Vagina (tissue), 2 donors: ENCODE results near the gene DMD.

ENCODE experiments used
- CTCF ChIP-seq, 3 experiments: fragments of 450-650 bp in 2 of 3; fragments of 200-600 bp in 1 of 3; sonication (generic) in 1 of 3; IDR thresholded peaks; one replicate each; pipeline ENCODE4 v1.5.1; 2017 to 2019; ENCODE audit warnings: antibody characterized with exemption in 3 of 3, mild to moderate bottlenecking in 2 of 3, moderate library complexity in 2 of 3
- POLR2A ChIP-seq, 2 donors: fragments of 450-650 bp; IDR thresholded peaks; one replicate each; pipeline ENCODE4 v1.6.1; 2017; ENCODE audit warnings: antibody characterized with exemption in 2 of 2, mild to moderate bottlenecking in 2 of 2, moderate library complexity in 2 of 2
- POLR2AphosphoS5 ChIP-seq, 2 donors: sonication (generic); formaldehyde crosslinking; IDR thresholded peaks; one replicate each; pipeline ENCODE4 v1.9.0; 2017; ENCODE audit warnings: antibody characterized with exemption in 2 of 2, mild to moderate bottlenecking in 2 of 2, low read depth in 1 of 2; ENCODE audit not compliant: insufficient read depth in 1 of 2

- TF ChIP-seq CTCF (IDR thresholded peaks at IDR 0.05) (no peak), POLR2AphosphoS5 (IDR thresholded peaks at IDR 0.05; ENCODE audit: insufficient read depth in 1 of 2, low read depth in 1 of 2) (no peak), POLR2A (IDR thresholded peaks at IDR 0.05) (no peak)
These were observed 2096.5 kb downstream of the DMD start for GRCh38 chrX:31114858-31115257.
